Measurements from ENCODE around the gene KIF4B.
"Not testable (repeated sequence)": the region's sequence is repeated elsewhere in the genome, so short reads cannot be mapped to it uniquely, and the experiment has no call there.

Gene KIF4B

DNA sequence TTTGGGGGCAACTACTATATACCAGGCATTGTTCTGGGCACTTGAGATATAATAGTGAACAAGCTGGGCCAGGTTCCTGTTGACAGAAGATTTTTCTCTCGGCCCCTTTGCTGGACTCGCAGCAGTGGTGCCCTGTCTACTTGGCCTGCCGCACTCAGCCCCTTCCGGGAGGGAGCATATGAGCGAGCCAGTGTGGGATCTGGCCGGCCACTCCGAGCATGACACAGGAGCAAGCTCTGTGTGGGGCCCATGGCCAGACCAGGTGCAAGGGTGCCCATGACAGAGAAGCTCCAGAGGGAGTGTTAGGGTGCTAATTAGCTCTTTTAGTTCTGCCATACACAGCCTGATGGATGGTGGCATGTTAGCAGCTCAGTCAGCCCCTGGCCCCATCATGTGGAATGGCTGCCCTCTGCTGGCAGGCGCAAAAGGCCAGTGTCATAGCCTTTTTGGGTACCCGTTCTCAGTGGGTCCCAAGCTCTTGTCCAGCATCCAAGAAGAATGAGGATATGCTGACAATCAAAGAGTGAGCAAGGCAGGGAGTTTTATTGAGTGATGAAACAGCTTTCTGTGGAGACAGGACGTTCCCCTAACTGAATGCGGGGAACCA lies 9.3 kb upstream of the KIF4B start:
- DNase-seq (ENCODE audit: low read depth), result peak; percentile 16

DNA sequence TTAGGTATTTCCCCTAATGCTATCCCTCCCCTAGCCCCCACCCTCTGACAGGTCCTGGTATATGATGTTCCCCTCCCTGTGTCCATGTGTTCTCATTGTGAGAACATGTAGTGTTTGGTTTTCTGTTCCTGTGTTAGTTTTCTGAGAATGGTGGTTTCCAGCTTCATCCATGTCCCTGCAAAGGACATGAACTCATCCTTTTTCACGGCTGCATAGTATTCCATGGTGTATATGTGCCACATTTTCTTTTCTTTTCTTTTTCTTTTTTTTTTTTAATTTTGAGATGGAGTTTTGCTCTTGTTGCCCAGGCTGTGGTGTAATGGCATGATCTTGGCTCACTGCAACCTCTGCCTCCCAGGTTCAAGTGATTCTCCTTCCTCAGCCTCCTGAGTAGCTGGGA lies 7.3 kb upstream of the KIF4B start:
- not testable (repeated sequence) for DNase-seq (ENCODE audit: low read depth)

DNA sequence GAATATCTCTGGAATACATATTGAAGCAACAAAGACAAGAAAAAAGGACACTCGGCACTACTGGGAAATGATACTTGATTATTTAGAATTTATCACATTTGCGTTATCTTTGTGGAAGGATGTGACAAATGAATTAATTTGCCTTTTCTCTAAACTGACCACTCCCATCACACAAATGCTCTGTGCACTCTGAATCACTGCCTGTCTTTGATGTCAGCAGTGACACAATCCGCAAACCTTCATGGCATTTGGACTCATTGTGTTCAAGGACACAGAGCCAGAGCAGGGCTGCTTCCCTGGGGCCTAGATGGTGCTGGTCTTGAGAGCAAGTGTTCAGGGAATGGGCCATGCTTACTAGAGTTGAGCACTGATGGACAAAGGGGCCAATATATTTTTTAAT lies 4.9 kb upstream of the KIF4B start:
- no peak for DNase-seq (ENCODE audit: low read depth)

DNA sequence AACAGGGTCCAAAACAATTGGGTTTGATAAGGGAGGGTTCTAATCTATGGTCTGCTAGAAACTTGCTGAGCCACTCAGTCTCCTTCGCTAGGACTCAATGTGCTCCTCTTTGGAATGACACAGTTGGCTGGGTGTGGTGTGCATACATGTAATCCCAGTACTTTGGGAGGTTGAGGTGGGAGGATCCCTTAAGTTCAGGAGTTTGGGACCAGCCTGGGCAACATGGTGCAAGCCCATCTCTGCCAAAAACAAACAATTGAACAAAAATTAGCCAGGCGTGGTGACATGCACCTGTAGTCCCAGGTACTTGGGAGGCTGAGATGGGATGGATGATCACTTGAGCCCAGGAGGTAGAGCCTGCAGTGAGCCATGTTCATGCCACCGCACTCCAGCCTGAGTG lies 2.7 kb upstream of the KIF4B start:
- no peak for DNase-seq (ENCODE audit: low read depth)

DNA sequence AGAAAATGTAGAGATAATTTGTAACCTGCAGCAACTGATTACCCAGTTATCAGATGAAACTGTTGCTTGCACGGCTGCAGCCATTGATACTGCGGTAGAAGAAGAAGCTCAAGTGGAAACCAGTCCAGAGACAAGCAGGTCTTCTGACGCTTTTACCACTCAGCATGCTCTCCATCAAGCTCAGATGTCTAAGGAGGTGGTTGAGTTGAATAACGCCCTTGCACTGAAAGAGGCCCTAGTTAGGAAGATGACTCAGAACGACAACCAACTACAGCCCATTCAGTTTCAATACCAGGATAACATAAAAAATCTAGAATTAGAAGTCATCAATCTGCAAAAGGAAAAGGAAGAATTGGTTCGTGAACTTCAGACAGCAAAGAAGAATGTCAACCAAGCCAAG lies 1.7 kb downstream of the KIF4B start:
- DNase-seq (ENCODE audit: low read depth), result no peak

DNA sequence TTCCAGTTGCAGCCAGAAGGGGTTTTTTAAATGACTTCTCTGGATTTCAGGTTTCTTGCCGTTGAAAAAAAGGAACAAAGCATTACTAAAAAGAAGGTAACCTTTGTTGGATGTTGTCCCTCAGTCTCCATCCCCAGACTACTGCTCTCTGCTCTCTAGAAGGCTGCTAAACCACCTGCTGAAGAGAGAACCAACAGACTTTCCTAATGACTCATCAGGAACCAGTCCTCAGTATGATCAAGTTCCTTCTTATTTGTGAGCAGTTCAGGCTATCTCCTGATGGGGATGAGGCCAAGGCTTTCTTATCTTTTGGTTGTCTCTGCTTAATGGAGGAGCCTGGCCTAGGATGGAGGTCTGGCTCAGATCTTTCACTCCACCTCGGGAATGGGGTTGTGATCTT lies 4.1 kb downstream of the KIF4B start:
- no peak for DNase-seq (ENCODE audit: low read depth)

DNA sequence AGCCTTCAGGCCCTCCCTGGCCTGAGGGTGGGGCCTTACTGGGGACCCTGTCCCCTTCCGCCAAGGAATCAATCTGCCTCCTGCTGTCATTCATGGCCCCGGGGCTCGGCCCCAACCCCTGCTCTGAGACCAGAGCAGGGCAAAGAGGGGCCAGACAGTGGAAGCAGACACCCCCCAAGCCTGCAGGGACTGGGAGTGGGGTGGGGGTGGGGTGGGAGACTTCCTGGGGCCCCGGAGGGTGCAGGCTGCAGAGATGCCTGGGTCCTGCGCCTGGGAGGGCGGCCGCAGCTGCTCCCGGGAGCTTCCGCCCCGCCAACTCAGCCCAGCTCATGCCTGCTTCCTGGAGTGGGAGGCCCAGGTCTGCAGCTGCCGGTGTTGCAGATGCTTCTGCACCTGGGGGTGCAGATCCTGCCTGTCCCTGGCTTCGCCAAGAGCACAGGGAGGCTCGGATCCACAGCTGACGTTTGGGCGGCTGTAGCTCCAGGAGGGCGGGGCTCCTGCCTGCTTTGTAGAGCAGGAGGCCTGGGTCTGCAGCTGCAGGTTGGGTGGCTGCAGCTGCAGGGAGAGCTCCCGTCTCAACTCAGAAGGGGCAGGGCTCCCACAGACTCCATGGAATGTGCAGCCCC lies 6.2 kb downstream of the KIF4B start:
- DNase-seq (ENCODE audit: low read depth), result no peak

DNA sequence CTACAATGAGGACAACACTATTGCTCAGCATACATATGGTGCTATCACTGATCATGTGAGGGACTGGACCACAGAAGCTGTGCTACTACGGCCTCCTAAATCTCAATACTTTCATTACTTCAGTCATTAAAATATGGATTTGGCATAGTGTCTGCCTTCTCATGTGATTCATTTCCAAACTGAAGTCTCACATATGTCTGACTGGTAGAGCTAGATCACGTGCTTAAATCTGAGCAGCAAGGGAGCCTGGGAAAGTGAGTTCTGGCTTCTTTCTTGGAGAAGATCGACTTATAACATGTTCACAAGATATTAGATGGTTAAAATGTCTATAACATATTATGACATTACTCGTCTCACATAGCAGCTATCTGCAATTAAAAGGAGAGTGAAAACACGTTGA lies 8.3 kb downstream of the KIF4B start:
- no peak for DNase-seq (ENCODE audit: low read depth)

DNA sequence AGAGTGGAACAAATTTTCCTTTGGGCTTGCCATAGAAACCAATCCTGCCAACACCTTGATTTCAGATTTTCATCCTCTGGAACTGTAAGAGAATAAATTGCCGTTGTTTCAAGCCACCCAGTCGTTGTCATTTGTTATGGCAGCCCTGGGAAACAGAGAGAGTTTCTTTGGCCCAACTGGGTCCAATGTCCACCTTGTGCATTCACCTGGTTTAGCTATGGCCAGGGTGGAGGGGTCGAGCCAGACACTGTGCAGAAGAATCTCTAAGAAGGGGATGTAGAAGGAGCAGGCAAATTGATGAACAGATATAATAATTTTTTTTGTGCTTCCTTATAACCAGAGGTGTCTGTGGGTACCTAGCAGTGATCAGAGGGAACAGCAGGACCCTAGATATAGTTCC lies 9.8 kb downstream of the KIF4B start:
- no peak for DNase-seq (ENCODE audit: low read depth)

DNA sequence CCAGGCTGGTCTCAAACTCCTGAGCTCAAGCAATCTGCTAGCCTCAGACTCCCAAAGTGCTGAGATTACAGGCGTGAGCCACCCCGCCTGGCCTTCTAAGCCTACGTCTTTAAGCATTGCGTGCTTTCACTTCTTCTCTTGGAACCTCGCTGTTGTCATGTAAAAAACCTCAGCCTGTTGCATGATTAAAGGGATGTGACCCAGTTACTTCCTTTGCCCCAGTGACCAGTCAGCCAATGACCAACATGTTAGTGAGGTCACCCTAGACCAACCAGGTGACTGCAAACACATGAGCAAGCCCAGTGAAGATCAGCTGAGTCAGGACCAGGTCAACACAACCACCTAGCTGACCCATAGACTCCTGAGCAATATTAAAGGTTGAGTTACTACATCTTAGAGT lies 10.5 kb downstream of the KIF4B start:
- no peak for DNase-seq (ENCODE audit: low read depth)

DNA sequence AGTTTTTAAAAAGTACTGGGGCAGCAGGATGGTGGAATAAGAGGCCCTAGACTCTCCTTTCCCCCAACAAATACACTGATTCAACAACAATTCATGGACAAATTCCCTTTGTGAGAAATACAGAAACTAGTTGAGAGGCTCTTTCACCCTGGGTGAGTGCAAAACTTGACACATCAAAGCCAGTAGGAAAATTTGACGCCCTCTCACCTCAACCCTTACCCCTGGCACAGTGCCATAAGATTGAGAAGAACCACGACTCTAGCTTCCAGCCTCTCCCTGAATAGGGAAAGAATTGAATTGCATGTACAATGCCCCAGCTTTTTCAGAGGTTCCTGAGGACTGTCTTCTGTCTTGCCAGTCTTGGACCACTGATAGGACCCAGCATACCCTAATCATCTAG lies 12.3 kb downstream of the KIF4B start:
- DNase-seq (ENCODE audit: low read depth), result no peak

DNA sequence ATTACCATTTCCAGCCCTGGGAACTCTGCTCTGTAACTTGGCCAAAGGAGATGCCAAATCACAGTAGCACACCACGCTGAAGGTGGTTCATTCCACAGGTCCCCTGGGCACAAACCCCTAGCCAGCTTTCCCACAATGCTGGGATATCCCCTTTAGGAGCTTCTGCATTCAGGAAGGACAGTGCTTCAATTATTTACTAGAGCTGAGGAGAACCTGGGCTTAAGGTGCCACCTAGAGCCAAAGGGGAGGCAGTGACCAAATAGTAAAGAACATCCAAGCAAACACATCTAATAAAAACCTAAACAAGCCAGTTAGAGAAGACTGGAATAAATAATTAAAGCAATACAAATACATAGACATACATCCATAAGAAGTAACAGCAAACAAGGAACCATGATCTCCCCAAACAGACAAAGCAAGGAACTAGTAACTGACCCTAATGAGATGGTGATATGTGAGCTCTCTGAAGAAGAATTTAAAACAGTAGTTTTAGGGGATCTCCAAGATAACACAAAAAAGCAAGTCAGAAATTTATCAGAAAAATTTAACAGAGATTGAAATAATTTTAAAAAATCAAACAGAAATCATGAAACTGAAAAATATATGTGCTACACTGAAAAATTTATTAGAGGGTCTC lies 14.6 kb downstream of the KIF4B start:
- DNase-seq (ENCODE audit: low read depth), result no peak

DNA sequence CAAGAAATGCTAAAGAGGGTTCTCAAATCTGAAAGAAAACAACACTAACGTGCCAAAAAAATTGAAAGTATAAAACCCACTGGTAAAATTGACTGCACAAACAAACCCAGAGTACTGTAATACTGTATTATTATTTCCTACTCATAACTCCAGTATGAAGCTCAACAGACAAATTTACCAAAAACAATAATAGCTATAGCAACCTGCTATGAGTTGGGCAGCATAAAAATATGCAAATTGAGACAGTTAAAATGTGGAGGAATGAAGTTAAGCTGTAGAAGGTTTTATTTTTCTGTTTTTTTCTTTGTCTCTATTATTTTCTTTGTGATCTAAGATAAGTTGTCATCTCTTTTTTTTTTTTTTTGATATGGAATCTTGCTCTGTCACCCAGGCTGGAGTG lies 15.7 kb downstream of the KIF4B start:
- no peak for DNase-seq (ENCODE audit: low read depth)

DNA sequence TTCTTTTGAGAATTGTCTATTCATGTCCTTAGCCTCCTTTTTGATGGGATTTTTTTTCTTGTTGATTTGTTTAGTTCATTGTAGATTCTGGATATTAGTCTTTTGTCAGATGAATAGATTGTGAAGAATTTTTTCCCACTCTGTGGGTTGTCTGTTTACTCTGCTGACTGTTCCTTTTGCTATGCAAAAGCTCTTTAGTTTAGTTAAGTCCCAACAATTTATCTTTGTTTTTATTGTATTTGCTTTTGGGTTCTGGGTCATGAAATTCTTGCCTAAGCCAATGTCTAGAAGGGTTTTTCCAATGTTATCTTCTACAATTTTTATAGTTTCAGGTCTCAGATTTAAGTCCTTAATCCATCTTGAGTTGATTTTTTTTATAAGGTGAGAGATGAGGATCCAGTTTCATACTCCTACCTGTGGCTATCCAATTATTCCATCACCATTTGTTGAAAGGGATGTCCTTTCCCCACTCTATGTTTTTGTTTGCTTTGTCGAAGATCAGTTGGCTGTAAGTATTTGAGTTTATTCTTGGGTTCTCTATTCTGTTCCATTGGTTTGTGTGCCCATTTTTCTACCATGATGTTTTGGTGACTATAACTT lies 20.7 kb downstream of the KIF4B start:
- DNase-seq (ENCODE audit: low read depth), result not testable (repeated sequence)

DNA sequence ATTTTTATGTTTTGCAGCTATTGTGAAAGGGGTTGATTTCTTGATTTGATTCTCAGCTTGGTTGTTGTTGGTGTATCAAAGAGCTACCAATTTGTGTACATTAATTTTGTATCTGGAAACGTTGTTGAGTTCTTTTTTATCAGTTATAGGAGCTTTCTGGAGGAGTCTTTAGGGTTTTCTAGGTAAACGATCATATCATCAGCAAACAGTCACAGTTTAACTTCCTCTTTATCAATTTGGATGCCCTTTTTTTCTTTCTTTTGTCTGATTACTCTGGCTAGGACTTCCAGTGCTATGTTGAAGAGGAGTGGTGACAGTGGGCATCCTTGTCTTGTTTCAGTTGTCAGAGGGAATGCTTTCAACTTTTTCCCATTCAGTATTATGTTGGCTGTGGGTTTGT lies 21.5 kb downstream of the KIF4B start:
- DNase-seq (ENCODE audit: low read depth), result not testable (repeated sequence)

DNA sequence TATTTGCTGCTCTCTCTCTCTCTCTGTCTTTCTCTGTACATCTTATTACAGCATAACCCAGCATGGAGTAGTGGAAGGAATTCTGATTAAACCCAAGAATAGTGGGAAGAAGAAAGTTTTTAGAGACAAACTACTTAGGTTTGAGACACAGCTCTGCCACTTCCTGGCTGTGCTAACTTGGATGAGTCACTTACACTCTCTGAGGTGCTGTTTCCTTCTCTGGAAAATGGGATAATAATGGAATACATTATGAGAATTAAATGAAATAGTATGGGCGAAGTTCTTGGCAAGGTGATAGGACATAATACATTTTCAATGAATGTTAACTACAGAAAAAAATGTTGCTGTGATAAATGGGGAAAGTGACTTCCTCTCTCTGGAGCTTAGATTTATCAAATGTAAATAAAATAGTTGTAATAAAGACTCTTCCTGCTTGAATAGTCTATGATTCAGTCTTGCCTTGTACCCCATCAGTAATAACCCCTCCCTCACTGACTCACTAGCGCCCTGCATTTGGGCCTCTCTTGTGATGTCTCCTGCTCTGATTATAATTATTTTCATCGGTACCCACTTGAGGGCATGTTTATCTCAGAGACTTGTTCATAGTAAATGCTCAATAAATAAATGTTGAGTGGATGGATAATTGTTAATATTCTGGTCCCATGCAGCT lies 27.6 kb downstream of the KIF4B start:
- DNase-seq (ENCODE audit: low read depth), result no peak

DNA sequence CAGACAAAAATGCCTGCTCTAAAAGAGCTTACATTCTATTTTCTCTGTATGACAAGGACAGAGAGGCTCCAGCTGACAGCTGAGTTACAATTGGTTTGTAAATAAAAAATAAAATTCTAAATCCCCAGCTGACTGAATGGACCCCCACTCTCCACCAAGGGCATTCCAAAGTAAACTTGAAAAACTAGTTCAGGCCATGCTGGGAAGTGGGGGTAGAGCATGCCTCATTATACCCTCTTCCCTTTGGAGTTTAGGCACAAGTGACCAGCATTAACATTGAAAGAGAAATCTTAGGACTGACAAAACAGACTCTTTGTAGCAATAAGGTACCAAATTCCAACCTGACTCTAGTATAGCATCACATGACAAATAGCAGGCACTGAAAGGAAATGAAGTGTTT lies 31.0 kb downstream of the KIF4B start:
- no peak for DNase-seq (ENCODE audit: low read depth)

DNA sequence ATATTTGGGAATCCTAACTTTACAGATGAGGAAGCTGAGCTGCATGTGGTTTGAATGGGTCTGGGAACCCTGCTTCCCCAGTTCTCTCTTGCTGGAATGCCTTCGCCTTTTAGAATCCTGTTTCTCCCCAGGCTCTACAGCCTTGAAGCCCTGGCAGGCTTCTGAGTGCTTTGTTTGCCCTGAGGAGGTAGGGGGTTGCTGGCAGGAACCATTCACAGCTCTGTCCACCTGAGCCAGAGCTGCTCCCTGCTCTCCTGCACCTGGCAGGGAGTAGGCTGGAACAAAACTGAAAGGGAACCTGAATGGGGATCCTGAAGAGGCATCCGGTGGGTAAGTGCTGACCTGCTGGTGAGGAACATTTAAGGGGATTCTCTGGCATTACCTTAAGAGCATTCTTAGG lies 33.0 kb downstream of the KIF4B start:
- DNase-seq (ENCODE audit: low read depth), result no peak

DNA sequence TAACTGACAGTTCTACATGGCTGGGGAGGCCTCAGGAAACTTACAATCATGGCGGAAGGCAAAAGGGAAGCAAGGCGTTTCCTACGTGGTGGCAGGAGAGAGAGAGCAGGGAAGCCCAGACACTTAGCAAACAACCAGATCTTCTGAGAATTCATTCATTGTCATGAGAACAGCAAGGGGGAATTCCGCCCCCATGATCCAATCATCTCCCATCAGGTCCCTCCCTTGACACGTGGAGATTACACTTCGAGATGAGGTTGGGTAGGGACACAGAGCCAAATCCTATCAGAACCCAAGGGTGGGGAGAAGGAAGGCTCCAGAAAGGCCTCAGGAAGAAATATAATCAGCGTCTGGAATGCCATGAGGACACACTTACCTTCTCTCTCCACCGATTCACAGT lies 34.3 kb downstream of the KIF4B start:
- DNase-seq (ENCODE audit: low read depth), result no peak

DNA sequence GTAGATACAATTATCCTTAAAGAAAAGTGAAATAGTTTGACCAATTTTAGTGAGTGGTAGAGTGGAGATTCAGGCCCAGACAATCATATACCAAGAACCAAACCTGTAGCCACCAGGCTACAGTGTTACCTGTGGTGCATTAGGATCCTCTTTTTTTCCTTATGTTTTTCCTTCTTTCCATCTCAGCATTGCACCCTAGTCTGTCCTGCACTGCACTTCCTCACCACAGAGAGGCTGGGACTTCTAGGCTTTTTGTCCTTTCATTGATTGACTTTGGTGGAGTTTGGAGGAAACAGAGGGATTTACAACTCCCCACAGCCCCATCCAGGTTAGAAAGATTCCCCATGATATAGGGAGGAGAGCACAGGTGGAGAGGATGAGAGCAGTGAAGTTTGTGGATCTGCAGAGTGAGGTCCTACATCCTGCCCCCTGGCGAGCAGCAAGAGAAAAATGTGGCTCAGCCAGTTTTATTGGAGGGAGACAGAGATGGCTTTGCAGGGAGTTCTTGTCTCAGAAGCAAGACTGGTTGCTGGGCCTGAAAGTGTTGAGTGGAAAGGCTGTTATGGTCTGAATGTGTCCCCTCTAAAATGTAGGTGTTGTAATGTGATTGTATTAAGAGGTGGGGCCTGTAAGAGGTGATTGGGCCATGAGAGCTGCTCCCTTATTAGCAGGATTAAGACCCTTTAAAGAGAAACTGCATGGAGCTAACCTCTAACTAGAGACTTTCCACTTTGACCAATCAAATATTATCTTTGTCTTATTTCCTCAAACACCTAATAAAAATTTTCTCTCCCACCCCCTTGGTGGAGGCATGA lies 36.2 kb downstream of the KIF4B start:
- peak; percentile 5 for DNase-seq (ENCODE audit: low read depth)

DNA sequence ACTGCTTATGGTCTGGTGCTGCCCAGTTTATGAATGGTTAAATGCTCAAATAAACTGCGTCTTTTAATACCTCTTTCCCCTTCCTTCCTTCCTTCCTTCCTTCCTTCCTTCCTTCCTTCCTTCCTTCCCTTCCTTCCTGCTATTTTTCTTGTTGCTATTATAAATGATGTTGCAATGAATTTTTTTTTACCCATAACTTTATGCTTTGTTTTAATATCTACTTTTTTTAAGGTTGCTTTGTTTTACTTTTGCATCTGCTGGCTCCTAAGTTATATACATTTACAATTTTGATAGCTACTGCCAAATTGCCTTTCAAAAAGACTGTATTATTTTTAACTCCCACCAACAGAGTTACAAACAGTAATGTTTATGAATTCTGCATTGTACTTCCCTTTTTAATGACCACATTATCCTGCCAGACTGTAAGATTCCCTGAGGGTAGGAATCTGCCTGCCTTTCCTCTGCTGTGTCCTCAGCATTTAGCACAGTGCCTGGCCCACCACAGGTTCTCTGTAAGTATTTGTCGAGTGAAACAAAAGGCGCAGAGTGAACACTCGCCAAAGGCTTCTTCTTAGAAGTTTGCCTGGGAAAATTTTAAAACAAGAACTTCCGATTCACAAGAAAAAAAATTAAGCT lies 36.9 kb downstream of the KIF4B start:
- peak; percentile 8 for DNase-seq (ENCODE audit: low read depth)

DNA sequence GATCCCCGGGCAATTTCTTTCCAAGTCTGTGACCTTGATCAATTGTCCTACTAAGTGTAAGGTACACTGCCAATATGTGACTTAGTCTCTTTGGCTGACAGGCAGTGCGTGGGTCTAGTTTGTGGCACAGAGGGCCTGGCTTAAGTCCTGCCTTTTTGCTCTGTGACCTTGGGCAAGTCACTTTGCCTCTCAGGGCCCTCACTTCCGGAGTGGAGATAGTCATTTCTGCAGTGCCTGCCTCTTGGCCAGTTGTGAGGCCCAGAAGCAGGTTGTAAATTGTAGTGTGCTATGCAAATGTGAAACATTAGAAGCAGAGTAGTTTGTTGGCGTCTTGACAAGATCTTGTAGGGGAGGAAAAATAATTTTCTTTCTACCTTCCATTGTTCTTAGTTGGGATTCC lies 39.0 kb downstream of the KIF4B start:
- DNase-seq (ENCODE audit: low read depth), result no peak

Measured in EH (cell line).